HG03575 (cell line): ENCODE measurements around the gene HDAC8.

Experiments
- ATAC-seq: cut with Tn5 transposase; IDR thresholded peaks from one replicate; pipeline ENCODE4 v1.9.1; 2021; ENCODE audit not compliant: unreplicated experiment, insufficient number of reproducible peaks, low FRiP score; ENCODE audit errors: extremely low read depth

The HDAC8 gene

DNA sequence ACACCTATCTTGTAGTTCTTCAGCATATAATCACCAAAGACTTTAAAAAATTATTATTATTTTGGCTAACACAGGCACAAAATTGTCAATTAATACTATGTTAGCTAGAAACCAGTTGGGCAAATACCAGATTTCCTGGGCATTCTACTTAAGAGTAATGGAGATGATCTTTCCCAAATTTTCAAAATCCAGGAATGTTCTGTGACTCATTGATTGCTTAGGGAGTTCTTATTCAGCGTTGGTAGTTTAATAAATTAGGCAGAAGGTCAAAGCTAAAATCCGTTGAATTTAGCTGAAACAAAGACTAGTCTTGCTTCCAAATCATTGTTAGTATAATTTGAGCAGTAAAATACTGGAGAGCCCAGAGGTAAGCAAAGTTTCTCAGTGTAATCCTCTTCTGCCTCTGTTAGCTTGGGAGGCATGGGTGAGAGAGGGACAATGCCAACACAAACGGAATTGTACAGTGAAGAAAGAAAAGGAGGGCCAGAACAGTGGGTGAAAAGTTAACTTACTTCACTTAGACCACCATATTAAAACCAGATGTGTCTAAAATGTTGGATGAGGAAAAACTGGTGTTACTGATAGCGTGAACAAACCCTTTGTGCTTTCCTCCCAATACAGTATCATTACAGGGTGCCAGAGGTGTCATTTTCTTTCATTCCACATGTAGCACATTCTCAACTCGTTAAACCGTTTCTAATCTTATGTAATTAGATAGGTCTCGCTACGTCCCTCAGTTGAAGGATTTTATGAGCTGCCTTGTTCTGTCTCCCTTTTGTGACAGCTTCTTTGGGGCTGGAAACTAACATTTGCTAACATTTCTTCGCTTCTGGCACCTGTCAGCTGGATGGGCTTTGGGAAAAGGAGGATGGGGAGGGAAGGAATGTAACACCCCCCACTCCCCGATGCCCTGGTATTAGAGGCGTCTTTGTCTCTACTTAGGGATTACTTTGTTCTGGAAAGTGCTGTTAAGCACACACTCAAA lies 179.5 kb downstream of the HDAC8 start:
- ATAC-seq: no peak

DNA sequence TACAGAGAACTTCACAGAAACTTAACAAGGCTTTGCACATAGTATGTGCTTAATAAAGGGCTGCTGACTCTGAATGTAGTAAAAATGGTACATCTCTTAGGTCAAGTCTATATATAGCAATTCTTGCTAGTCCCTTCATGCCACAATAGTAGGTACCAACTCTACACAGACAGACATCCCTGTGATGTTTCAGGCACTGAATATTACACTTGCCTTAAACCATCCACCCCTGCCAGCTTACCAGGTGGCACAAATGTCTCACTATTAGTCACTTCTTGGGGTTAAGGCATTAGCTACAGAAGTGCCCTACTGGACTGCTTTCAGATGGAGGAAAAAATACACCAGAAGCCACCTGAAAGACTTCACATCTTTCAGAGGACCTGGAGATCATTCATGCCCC lies 180.6 kb downstream of the HDAC8 start:
- ATAC-seq: no peak

DNA sequence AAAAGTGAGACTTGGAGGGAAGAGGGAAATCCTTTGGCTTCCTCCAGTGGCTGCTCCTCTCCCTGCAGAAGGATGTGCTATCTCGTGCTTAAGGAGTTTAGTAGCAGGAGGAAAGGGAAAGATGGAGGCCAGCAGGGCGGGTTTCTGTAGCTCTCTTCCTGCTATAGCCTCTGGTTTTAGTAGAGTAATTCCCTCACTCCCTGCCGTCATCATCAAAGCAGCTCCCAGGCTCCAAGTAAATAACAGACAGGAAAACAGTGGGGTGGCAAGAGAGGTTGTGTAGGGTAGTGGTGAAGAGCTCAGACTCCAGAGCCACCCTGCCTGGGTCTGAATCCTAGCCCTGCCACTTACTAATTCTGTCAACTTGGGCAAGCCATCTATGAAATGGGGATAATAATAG lies 185.4 kb downstream of the HDAC8 start:
- ATAC-seq: no peak

GRCh38 chrX:72382202-72382595 lies 190.4 kb downstream of the HDAC8 start:
- ATAC-seq: no peak

DNA sequence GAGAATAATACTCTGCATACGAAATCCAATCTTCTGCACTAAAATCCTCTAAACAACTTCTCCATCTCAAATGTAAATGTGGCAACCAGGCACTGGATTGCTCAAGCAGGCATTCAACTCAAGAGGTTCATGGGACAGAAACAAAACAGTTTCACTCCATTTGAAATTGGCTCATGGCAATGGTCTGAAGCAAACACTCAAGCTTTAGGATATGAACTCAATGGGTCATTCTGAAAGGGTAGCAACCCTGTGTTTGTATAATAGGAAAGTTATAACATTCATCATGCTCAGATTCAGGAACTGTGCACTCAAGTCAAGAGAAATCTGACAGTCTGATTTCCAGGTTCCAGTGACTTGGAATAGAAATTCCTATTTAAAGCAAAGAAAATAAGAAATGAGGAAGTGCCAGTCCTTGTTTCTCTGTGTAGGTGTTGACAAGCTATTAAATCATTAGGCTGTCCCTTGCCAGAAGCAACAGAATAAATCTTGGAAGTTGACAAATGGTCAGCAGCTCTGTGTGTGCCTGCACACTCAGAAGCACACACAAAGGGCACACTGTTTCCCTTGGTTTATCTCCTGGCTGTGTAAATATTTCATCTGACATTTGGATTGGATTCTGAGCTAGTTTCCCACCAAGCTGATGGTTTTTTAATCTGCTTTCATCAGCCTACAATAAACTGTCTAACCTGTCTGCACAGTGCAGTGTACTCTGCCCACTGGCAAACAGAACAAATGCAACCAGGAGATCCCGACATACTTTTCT lies 191.0 kb downstream of the HDAC8 start:
- no peak for ATAC-seq

DNA sequence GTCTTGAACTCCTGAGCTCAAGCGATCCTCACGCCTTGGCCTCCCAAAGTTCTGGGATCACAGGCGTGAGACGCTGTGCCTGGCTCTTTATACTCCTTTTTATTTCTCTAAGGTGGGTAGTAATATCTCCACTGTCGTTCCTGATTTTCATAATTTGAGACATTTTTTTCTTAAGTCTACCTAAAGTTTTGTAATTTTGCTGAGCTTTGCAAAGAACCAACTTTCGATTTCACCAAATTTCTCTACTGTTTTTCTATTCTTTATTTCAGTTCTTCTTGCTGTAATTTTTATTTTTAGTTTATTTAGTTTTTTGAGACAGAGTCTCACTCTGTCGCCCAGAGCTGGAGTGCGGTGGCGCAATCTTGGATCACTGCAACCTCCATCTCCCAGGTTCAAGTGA lies 196.5 kb downstream of the HDAC8 start:
- ATAC-seq: no peak

DNA sequence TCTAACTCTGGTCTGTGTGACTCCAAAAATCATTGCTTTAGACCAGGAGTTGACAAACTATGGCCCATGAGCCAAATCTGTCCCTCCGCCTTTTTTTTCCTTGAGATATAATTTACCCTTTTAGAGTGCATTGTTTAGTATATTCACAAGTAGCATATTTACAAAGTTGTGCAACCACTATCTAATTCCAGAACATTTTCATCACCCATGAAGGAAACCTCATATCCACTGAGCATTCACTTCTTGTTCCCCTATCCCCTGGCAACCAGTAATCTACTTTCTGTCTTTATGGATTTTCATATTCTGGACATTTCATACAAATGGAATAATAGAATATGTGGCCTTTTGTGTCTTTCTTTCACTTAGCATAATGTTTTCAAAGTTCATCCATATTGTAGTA lies 199.5 kb downstream of the HDAC8 start:
- no peak for ATAC-seq

- ATAC-seq: no peak
Observed at GRCh38 chrX:72372735-72373134, 199.9 kb downstream of the HDAC8 start.

- ATAC-seq: no peak
Observed at GRCh38 chrX:72371405-72371804, 201.2 kb downstream of the HDAC8 start.

GRCh38 chrX:72368796-72369195 lies 203.8 kb downstream of the HDAC8 start:
- ATAC-seq: no peak

DNA sequence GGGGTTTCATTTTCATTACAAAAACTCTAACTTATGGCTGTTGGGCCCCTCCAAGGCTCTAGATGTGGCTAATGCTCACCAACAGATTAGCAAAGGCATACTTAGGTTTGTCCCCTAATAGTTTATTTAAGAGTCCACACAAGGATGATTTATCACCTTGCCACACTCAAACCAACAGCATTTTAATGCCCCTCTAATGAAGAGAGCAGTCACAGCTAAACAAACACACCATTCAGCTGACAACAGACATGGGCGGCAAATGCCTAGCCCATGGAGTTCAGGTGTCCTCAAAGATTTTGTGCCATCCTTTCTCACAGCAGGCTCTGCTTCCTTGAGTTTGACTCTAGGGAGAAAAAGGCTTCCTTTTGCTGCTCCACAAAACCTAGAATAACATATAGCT lies 205.1 kb downstream of the HDAC8 start:
- no peak for ATAC-seq

DNA sequence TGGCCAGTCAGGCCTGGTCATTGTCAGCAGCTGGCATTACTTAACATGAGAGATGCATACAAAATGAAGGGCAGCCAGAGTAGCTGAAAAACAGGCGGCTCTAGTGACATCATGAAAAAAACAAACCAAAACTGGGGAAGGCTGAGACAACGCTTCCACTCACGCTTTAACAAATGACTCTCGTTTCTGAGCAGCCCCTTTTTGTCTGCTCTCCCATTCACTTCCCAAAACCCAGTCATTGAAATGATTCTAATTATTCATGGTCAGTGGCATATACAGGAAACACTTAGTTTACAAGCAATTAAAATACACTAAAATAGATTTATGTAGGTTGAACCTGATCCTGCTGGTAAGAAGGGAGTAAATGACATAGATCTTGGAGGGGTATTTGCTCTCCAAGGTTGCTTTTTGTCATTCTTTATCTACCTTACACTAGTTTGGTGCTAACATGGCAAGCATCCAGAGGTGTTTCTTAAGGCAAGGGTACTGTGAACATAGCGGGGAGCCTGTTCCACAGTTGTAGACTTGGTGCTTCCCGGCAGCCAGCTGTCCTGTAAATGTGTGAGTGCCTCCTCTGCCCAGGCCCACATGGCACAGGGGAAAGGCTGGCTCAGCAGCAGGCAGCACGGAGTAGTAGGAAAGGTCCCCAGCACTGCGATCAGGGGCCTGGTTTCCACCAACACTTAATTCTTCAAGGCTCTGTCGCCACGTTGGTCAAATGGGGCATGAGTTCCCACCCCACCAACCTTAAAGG lies 205.8 kb downstream of the HDAC8 start:
- ATAC-seq: no peak

DNA sequence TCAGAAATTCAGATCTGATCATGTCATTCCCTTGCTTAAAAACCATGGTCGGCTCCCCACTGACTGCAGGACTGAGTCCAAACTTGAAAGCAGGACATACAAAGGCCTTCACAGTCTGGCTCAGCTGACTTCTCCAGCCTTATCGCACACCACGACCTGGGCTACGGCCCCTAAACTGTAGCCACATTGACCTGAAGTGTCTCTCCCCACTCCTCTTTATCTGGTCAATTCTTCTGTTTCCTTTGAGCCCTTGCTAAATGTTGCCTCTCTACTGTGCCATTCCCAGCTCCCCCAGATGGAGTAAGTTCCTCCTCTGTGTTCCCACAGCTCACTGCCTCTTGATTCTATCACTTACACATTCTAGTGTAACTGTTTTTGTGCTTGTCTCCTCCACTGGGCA lies 206.5 kb downstream of the HDAC8 start:
- ATAC-seq: no peak

GRCh38 chrX:72365126-72365525 lies 207.5 kb downstream of the HDAC8 start:
- no peak for ATAC-seq

- no peak for ATAC-seq
Observed at GRCh38 chrX:72360326-72360725, 212.3 kb downstream of the HDAC8 start.

DNA sequence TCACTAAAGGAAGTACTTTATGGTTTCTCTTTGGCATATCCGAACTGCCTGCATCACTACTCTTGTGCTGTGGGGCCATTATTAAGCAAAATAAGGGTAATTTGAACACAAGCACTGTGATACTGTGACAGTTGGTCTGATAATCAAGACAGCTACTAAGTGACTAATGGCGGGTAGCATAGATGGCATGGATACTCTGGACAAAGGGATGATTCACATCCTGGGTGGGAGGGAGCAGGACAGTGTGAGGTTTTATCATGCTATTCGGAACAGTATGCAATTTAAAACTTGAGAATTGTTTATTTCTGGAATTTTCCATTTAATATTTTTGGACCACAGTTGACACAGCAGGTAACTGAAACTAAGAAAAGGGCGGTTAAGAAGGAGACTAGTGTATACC lies 214.3 kb downstream of the HDAC8 start:
- no peak for ATAC-seq

DNA sequence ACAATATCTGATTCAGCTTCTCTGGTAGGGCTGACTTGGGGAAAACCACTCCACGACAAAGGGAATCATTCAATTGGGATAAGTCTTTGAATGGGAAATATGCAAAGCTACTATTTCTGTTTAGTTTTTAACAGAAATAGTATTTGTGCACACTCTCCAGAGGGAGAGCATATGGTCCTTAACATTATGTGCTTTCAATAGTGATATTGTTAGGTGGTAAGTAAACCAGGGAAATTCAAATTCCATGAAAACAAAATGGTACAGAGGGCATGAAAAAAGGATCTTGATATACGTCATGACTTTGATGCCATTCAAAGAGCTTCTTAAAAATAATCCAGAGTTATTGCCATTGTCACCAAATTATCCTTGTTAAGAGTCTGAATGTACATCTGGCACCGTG lies 219.9 kb downstream of the HDAC8 start:
- ATAC-seq: no peak

- no peak for ATAC-seq
Observed at GRCh38 chrX:72351606-72352334, 220.9 kb downstream of the HDAC8 start.

GRCh38 chrX:72349190-72349589 lies 223.5 kb downstream of the HDAC8 start:
- peak; percentile 63 for ATAC-seq
